Epithelial cell of proximal tubule (primary cell): ENCODE results near the gene PLXNA2. TPM values are rescaled to one million over a fixed set of nuclear protein-coding genes. Genes with fewer than 3 reads are reported as not detected.

Experiments
- DNase-seq: peaks from one replicate; pipeline ENCODE4 v3.0.0-alpha.2; 2011; ENCODE audit warnings: low read depth
- H3K4me3 ChIP-seq: 2 replicates; pipeline ENCODE4 v1.5.1; 2011; ENCODE audit warnings: low read depth, mild to moderate bottlenecking, low read length
- CTCF ChIP-seq: conservative IDR thresholded peaks from 2 replicates; pipeline ENCODE4 v1.5.1; 2012; ENCODE audit warnings: low read depth, mild to moderate bottlenecking, low read length
- total RNA-seq: library from RNA; depleted of rRNA; stranded (reverse); fragments of >200 nt; gene quantifications from 2 replicates; pipeline ENCODE4 v1.2.3, GENCODE V29; 2015

Gene PLXNA2
- total RNA-seq, 1 donor from 2014 or later = 5.7 TPM

GRCh38 chr1:208272713-208273112 is 28.5 kb upstream of the PLXNA2 start:
- no peak overlapping the region for H3K4me3 ChIP-seq
- DNase-seq = no peak
- no peak for TF ChIP-seq CTCF

GRCh38 chr1:208272311-208272710 is 28.1 kb upstream of the PLXNA2 start:
- no peak for DNase-seq
- TF ChIP-seq CTCF = no peak
- no peak overlapping the region for H3K4me3 ChIP-seq

GRCh38 chr1:208271236-208271635 is 27.1 kb upstream of the PLXNA2 start:
- no peak overlapping the region for H3K4me3 ChIP-seq
- no peak for TF ChIP-seq CTCF
- no peak for DNase-seq

- no peak for DNase-seq
- no peak for TF ChIP-seq CTCF
- H3K4me3 ChIP-seq = no peak overlapping the region
Measured at GRCh38 chr1:208270651-208271141, 26.5 kb upstream of the PLXNA2 start.

GRCh38 chr1:208269338-208269666 is 25.1 kb upstream of the PLXNA2 start:
- TF ChIP-seq CTCF = no peak
- DNase-seq = no peak
- no peak overlapping the region for H3K4me3 ChIP-seq

GRCh38 chr1:208268541-208269337 is 24.6 kb upstream of the PLXNA2 start:
- no peak for TF ChIP-seq CTCF
- H3K4me3 ChIP-seq = no peak overlapping the region
- no peak for DNase-seq

GRCh38 chr1:208265525-208265924 is 21.3 kb upstream of the PLXNA2 start:
- DNase-seq = no peak
- H3K4me3 ChIP-seq = no peak overlapping the region
- no peak for TF ChIP-seq CTCF
